HAP-1 (cell line): ENCODE results near the gene CDH13.

ENCODE experiments used
- DNase-seq, 2 experiments: peaks; one replicate each; pipeline ENCODE4 v3.0.0-alpha.2; 2016 to 2020; ENCODE audit warnings: low spot score in 2 of 2
- H3K27me3 ChIP-seq: fragments of 250-450 bp; sonication (Bioruptor Pico); 2 replicates; pipeline ENCODE4 v1.5.1; 2020; ENCODE audit warnings: low read depth, mild to moderate bottlenecking, moderate library complexity
- H3K36me3 ChIP-seq: fragments of 250-450 bp; sonication (Bioruptor Pico); replicated peaks from 2 replicates; pipeline ENCODE4 v1.5.1; 2020; ENCODE audit warnings: mild to moderate bottlenecking
- H3K4me1 ChIP-seq: fragments of 250-450 bp; sonication (Bioruptor Pico); 2 replicates; pipeline ENCODE4 v1.5.1; 2020; ENCODE audit warnings: mild to moderate bottlenecking
- H3K4me3 ChIP-seq: fragments of 250-450 bp; sonication (Bioruptor Pico); 2 replicates; pipeline ENCODE4 v1.5.1; 2020; ENCODE audit warnings: mild to moderate bottlenecking, moderate library complexity
- H3K9me3 ChIP-seq: fragments of 250-450 bp; sonication (Bioruptor Pico); 2 replicates; pipeline ENCODE4 v1.5.1; 2020; ENCODE audit warnings: mild to moderate bottlenecking, moderate library complexity
- in situ Hi-C: fragments of 300-500 bp; cut with MboI; formaldehyde crosslinking; loops from 3 replicates; pipeline ENCODE4 v1.14.3; 2020; ENCODE audit warnings: low sequenced_read_pairs, inconsistent platforms, mixed read lengths

CDH13 gene

GRCh38 chr16:83109490-83110125 lies 482.8 kb downstream of the CDH13 start:
- H3K27me3 ChIP-seq = no peaks in the 10 kb centered on the region
- no peaks in the 10 kb centered on the region for H3K36me3 ChIP-seq
- no peaks in the 10 kb centered on the region for H3K9me3 ChIP-seq
- DNase-seq = no peak
- no peak overlapping the region for H3K4me3 ChIP-seq
- H3K4me1 ChIP-seq = no peaks in the 10 kb centered on the region
- in situ Hi-C loops = no loop called here

DNA sequence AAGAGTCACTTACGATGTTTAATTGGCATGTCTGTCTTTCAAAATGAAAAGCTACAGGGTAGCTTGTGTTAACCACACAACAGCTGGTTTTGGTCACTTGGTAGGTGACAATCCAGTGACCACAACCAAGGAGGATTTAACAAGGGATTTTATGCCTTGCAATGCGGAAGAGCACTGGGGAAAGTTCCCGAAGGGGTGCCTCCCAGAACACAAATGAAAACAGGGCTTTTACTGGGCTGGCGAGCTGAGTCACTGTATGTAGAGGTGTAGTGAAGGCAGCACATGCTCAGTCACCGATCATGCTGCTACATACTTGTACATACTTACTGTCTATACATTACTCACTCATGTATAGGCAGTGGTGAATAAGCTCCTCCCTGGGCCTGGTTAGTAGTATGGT lies 483.5 kb downstream of the CDH13 start:
- H3K27me3 ChIP-seq = no peaks in the 10 kb centered on the region
- no peaks in the 10 kb centered on the region for H3K4me1 ChIP-seq
- H3K9me3 ChIP-seq = no peaks in the 10 kb centered on the region

GRCh38 chr16:83113317-83113716 lies 486.5 kb downstream of the CDH13 start:
- Histone ChIP-seq H3K4me3 (no peak overlapping the region), H3K4me1 (no peaks in the 10 kb centered on the region), H3K27me3 (no peaks in the 10 kb centered on the region), H3K9me3 (no peaks in the 10 kb centered on the region), H3K36me3 (no peaks in the 10 kb centered on the region)
- peak in 1 of 2 experiments; percentile 38 for DNase-seq
- in situ Hi-C loops = no loop called here

More for the DNA sequence above, 483.5 kb downstream of the CDH13 start:
- DNase-seq = no peak
- in situ Hi-C loops = no loop called here
- H3K4me3 ChIP-seq = no peak overlapping the region
- H3K36me3 ChIP-seq = no peaks in the 10 kb centered on the region

DNA sequence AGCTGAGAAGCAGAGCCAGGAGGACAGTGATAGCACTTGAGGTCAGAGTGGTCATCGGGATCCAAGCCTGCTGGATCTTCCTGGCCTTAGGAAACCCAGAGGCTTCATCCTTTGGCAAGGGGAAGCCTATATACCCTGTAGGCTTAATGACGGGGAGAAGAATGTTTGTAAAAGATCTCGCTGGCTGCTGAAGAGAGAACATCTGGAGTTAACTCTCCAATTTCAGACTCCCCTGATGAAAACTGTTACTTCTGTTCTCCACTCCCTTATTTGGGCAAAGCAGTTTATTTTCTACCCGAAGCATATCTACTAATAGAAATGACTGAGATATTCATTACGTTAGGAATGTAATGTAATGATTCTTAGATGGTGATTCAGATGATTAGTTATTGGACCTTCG lies 487.0 kb downstream of the CDH13 start:
- DNase-seq = no peak
- Histone ChIP-seq H3K4me1 (no peaks in the 10 kb centered on the region), H3K4me3 (no peak overlapping the region), H3K27me3 (no peaks in the 10 kb centered on the region), H3K36me3 (no peaks in the 10 kb centered on the region), H3K9me3 (no peaks in the 10 kb centered on the region)
- in situ Hi-C loops = no loop called here

GRCh38 chr16:83115491-83116232 lies 488.9 kb downstream of the CDH13 start:
- Histone ChIP-seq H3K4me3 (no peak overlapping the region), H3K27me3 (no peaks in the 10 kb centered on the region)
- no peak for DNase-seq

GRCh38 chr16:83116274-83116892 lies 489.6 kb downstream of the CDH13 start:
- Histone ChIP-seq H3K4me1 (no peaks in the 10 kb centered on the region), H3K36me3 (no peaks in the 10 kb centered on the region), H3K9me3 (no peaks in the 10 kb centered on the region), H3K4me3 (no peak overlapping the region), H3K27me3 (no peaks in the 10 kb centered on the region)
- no peak for DNase-seq
- in situ Hi-C loops = no loop called here

More at GRCh38 chr16:83115491-83116232, 488.9 kb downstream of the CDH13 start:
- in situ Hi-C loops = no loop called here
- Histone ChIP-seq H3K36me3 (no peaks in the 10 kb centered on the region), H3K4me1 (no peaks in the 10 kb centered on the region), H3K9me3 (no peaks in the 10 kb centered on the region)

GRCh38 chr16:83117810-83118209 lies 491.0 kb downstream of the CDH13 start:
- H3K27me3 ChIP-seq = no peaks in the 10 kb centered on the region
- in situ Hi-C loops = no loop called here
- DNase-seq = no peak

DNA sequence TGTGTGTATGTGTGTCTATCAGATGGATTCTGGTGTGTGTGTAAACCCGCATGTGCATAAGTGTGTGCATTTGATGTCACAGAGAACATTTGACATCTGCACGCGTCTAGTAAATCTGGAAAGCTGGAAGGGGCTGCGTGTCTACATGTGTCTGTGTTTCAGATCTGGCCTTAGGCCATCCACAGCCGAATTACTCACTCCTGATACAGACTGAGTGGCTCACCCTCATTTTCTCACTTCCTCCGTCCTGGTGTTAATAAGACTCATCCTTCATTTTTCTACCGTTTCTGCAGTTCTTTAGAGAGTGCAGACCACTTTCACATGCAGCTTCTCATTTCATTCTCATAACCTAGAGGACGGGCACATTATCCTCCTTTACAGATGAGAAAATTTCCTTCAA lies 491.6 kb downstream of the CDH13 start:
- DNase-seq = no peak
- H3K27me3 ChIP-seq = no peaks in the 10 kb centered on the region
- no peaks in the 10 kb centered on the region for H3K4me1 ChIP-seq
- in situ Hi-C loops = no loop called here
- no peak overlapping the region for H3K4me3 ChIP-seq
- H3K36me3 ChIP-seq = no peaks in the 10 kb centered on the region
- H3K9me3 ChIP-seq = no peaks in the 10 kb centered on the region

More at GRCh38 chr16:83117810-83118209, 491.0 kb downstream of the CDH13 start:
- Histone ChIP-seq H3K36me3 (no peaks in the 10 kb centered on the region), H3K4me1 (no peaks in the 10 kb centered on the region), H3K9me3 (no peaks in the 10 kb centered on the region), H3K4me3 (no peak overlapping the region)

DNA sequence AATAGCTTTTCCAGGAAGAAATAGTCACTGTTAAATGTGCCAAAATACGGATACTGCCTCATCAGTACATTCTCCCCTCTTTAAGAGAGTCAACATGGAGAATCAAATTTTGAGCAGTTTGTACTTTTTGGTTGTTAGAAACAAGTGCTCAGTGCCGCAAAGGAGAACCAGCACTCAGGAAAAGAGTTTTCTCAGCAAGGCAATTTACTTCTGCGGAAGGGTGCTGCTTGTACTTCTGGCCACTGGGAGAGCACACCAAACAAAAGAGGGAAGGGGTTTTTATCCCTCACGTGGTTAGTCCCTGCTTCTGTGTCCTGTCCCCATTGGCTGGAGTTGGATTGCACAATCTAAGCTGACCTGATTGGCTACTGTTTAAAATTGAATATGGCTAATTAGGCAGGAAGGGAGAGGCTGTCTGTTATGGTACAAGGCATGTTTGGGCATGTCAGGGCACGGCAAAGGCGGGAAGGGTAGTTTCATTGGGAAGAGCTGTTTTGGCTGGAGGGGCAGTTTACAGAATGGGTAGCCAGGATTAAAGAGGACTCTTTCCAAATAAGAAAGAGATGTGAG lies 499.3 kb downstream of the CDH13 start:
- no peaks in the 10 kb centered on the region for H3K9me3 ChIP-seq
- in situ Hi-C loops = no loop called here
- no peak for DNase-seq
- H3K27me3 ChIP-seq = no peaks in the 10 kb centered on the region
- no peaks in the 10 kb centered on the region for H3K36me3 ChIP-seq
- H3K4me1 ChIP-seq = no peaks in the 10 kb centered on the region
- no peak overlapping the region for H3K4me3 ChIP-seq

GRCh38 chr16:83128041-83128440 lies 501.3 kb downstream of the CDH13 start:
- no peaks in the 10 kb centered on the region for H3K36me3 ChIP-seq
- no peak overlapping the region for H3K4me3 ChIP-seq
- H3K4me1 ChIP-seq = no peaks in the 10 kb centered on the region
- no peak for DNase-seq
- H3K9me3 ChIP-seq = no peaks in the 10 kb centered on the region
- H3K27me3 ChIP-seq = no peaks in the 10 kb centered on the region
- in situ Hi-C loops = no loop called here

- Histone ChIP-seq H3K4me1 (no peaks in the 10 kb centered on the region), H3K27me3 (no peaks in the 10 kb centered on the region), H3K4me3 (no peak overlapping the region), H3K36me3 (no peaks in the 10 kb centered on the region), H3K9me3 (no peaks in the 10 kb centered on the region)
- in situ Hi-C loops = no loop called here
- no peak for DNase-seq
Measured at GRCh38 chr16:83130039-83130438, 503.3 kb downstream of the CDH13 start.

DNA sequence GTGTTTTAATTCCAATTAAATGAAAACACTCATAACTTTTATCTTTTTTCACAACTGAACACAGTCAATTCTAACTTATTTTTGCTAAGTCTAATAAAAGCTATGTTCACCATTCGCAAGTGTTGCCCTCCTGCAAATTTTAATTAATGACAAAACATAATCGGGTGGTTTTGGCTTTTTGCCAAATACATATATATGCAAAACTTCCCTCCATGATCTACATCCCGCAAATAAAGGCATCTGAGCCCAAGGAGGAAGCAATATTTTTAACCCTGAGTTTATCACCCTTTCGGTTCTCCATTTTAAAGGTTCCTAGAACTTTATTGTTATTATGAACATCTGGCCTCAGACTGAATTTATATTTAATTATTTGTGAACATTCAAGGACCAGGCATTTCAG lies 507.9 kb downstream of the CDH13 start:
- no peak for DNase-seq
- Histone ChIP-seq H3K4me3 (no peak overlapping the region), H3K36me3 (no peaks in the 10 kb centered on the region), H3K9me3 (no peaks in the 10 kb centered on the region), H3K4me1 (no peaks in the 10 kb centered on the region), H3K27me3 (no peaks in the 10 kb centered on the region)
- in situ Hi-C loops = no loop called here

GRCh38 chr16:83136419-83136818 lies 509.6 kb downstream of the CDH13 start:
- Histone ChIP-seq H3K4me3 (no peak overlapping the region), H3K9me3 (no peaks in the 10 kb centered on the region), H3K4me1 (no peaks in the 10 kb centered on the region), H3K27me3 (no peaks in the 10 kb centered on the region), H3K36me3 (no peaks in the 10 kb centered on the region)
- in situ Hi-C loops = no loop called here
- no peak for DNase-seq

DNA sequence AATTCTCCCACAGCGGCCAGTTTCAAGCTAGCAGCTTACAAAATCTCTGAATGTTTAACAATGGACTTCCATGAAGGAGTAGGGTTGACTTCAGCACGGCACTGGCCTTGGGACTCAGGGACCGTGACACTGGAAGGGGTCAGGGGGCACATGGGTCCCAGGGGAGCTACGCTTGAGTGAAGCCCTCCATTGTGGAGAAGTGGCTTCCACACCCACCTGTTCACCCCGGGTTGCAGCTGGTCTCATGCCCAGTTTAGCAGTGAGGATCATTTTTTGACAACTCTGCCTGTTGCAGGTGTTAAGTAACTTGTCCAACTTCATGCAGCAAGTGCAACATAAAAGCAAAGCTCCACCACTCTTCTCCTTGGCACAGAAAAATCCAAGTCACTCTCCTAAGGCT lies 510.2 kb downstream of the CDH13 start:
- Histone ChIP-seq H3K4me3 (no peak overlapping the region), H3K36me3 (no peaks in the 10 kb centered on the region), H3K4me1 (no peaks in the 10 kb centered on the region), H3K9me3 (no peaks in the 10 kb centered on the region), H3K27me3 (no peaks in the 10 kb centered on the region)
- in situ Hi-C loops = no loop called here
- no peak for DNase-seq
